ENCODE data around the gene TOR4A. TPM values are rescaled to one million over a fixed set of nuclear protein-coding genes. Genes with fewer than 3 reads are reported as not detected.
A peak's percentile ranks its signal among the peaks of the same experiment; 100 is the strongest.

TOR4A gene
- under 0.01 TPM in 2 replicates for total RNA-seq (2014; rRNA removed; shearing (Covaris generic))

DNA sequence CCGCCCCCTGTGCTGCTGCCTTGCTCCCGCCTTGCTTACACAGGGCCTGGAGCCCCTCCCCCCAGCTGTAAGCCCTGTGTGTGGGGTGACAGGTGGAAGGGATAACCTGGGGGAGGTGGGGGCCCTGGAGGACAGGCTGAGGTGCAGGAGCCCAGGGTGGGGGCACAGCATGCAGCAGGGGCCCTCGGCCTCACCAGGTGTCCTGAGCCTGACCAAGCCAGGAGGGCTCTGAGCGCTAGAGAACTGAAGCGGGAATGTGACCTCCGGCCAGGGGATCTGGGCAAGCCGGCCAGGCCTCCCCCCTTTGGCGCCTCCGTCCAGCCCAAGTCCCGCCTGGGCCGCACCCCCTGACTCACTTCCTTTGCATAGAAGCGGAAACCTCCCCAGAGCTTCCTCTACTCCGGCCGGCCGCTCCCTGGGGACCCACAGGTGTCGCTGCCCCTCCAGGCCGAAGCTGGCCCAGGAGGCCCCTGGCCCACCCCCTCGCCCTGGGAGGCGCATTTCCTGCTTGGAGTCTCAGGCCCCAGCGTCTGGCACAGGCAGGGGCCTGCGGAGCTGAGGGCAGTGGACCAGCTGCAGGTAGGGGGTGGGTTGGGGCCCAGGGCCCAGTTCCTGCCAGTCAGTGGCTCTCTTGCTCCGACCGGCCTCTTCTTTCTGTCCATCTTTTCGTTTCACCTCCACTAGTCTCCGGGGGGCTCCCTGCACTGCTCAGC is at the start of gene TOR4A:
Gene TOR4A, plus strand, starts transcription at position 398 of the 713 bp plus-strand sequence. CDS start 964 bp downstream, outside the sequence.
- no peak for DNase-seq (ENCODE audit: low read depth)

DNA sequence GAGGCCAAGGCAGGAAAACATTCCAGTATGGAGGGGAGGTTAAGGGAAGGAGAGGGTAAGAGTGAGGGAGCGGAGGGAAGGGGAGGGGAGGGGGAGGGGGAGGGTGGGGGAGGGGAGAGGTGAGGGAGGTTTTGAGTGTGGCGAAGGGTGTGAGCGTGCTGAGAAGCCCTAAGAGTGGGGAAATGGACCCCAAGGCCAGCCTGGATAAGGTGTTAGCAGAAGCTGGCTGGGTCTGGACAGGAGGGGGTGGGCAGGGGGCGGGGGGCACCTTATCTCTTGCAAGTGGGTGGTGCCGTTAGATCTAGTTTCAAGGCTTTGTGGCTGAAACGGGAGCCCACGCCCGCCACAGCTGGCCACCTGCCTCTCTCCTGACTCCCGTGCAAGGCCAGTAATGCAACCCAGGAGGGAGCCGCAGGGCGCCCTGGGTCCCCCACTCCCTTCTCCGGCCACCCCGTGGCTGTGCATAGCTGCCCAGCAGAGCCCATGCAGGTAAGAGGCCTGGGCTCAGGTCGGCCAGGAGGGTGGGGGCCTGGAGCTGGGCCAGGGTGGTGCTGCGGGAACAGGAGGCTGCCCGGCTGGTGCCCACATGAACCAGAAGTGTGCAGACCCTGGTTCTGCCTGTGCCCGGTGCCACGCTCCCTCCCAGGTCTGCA is 49.5 kb upstream of the TOR4A start:
- no peak for DNase-seq (ENCODE audit: low read depth)

DNA sequence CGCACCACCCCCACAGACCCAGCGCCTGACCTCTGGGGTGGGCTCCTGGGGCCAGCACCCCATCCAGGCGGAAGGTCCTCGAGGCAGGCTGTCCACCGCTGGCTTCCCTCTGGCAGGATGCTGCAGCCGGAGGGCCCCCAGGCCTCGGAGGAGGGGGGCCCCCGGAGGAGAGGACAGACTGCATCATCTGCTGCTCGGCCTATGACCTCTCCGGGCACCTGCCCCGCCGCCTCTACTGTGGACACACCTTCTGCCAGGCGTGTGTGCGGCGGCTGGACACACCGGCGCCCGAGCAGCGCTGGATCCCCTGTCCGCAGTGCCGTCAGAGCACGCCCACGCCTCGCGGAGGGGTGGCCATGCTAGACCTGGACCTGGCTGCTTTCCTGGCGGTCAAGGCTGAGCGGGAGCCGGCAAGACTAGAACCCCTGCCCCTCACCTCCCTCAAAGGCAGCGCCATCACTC is 49.0 kb upstream of the TOR4A start:
- no peak for DNase-seq (ENCODE audit: low read depth)

DNA sequence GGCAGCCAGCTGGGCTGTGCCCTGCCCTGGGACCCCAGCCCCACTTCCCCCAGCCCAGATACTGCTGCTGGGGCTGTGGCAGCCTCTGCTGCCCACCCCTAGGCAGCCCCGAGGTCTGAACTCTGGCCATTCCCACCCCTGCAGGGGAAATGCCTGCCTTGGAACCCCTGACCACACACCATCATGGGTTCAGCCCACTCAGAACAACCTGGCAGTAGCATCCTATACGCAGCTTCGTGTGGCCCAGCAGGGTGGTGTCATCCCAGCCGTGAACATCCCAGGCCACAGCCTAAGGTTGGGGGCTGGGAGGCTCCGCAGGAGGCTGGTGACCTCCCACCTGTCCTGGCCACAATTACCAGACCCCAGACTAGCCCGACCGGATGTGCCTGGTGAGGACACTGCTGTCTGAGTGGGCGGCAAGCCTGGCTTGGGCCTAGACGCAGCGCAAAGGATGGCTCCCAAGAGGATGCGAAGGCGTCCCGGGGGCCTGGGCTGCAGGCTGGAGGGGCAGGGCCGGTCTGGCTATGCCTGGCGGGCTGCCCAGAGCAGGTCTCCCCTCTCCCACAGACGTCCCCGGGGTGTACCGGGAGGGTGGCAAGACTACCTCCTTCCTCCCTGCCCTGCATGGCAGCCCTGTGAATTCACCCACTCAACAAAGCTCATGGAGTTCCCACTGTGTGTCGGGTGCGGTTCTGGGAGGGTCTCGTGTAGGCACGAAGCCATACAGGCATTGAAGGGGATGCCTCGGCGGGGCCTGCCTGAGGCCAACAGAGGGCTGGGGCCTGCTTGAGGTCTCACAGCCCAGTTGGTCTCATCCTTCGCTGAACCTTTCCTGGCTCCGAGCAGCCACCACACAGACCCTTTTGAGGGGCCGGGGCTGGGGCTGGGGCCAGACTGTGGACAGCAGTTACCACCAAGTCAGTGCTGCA is 48.3 kb upstream of the TOR4A start:
- DNase-seq (ENCODE audit: low read depth), result no peak

DNA sequence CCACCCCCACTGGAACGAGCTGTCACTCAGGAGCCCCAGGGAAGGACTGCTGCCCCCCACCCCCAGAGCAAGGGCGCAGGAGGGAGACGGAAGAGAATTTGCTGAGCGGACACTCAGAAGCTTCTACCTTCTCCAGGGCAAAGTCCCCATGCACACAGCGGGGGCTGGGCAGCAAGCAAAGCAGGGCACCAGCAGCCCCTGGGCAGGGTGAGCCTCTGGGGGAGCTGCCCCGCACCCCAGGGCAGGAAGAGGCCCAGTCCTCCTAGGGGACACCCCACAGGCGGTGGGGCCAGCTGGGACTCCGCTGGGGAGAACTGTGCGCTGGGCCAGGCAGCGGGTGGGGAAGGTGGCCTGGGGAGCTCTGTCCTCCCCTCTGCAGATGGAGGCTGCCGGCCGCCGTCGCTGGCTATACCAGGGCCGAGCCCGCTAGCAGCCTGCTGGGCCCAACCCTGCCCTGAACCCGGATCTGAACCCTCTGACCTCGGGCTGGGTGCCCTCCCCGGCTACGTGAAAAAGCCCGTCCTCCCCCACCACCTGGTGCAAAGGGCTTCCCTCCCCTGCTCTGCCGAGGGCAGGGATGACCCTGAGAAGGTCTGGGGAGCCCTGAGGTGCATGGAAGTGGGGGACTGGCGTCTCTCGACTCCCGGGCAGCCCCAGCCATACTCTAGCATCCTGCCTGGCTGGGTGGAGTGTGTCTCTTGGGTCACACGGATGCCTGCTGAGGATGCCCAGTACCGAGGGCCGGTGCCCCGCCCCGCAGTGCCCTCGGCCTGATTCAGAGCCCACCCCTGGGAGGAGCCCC is 47.4 kb upstream of the TOR4A start:
- DNase-seq (ENCODE audit: low read depth), result no peak

DNA sequence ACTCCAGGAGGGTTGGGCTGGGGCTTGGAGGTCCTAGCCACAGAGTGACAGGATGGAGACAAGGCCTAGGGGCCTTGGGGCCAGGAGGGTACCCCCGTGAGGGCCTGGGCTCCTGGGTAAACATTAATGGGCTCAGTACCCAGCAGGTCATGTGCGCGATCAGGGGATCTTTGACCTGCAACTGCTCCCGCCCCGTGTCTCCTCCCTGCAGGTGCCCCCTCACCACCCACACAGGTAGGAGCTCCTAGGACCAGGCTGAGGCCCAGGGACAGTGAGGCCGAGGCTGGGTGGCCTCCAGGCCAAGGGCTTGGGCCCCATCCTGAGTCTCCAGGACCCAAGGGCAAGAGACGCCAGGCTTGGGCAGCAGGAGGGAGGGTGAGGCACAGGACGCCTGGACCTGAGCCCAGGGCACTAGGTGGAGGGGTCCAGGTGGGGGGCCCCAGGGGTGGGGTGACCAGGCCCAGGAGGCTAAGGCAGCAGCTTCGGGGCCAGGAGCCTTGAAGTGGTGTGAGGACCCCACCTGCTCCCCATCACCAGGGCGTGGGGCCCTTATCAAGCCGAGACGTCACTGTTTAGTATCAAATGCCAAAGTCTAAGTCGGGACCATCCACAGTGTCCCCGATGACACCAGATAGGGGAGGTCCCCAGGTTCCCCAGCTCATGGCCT is 46.7 kb upstream of the TOR4A start, which contains the start of gene SLC34A3:
Gene SLC34A3, plus strand, starts transcription at position 197 of the 667 bp plus-strand sequence. CDS start 802 bp downstream, outside the sequence.
- DNase-seq (ENCODE audit: low read depth), result no peak

DNA sequence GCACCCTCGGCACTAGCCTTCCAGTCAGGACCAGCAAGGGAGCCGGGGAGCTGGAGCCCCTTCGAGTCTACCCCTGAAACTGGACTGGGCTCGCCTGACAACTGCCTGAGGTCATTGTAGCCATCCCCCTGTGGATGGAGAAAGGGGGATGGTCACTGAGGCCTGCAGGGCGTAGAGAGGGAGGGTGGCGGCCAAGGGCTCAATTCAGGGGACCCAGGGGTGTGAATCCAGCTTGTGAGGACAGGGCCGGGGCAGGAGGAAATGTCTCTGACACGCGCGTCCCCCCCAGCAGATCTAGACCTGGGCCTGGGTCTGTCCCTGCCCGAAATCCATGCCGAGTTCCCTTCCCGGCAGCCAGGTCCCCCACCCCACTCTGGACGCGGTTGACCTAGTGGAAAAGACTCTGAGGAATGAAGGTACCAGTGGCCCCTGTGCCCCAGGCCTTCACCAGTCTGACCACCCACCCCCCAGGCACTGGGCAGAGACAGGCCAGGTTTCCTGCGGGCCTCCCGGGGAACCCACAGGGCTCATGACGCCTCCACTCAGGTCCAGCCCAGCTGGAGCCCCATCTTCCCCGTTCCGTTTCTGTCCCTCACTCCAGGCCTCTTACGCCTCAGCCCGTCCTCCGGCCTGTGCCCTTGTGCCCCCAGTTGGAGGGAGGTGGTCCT is 46.0 kb upstream of the TOR4A start:
- no peak for DNase-seq (ENCODE audit: low read depth)

DNA sequence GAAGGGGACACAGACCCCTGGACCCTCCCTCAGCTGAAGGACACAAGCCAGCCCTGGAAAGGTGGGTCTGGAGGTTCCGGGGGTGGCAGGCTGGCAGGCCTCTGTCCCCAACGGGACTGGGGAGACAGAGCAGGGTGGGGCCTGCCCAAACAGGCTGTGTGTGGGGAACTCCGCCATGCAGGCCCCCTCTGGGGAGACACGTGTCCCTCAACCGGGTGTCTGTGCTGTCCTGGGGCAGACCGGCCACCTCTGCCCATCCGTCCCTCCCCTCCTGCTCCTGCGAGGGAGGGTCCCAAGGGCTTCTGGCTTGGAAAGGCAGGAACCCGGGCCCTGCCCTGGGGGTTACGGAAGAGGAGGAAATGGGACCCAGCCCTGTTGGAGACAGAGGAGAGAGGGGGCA is 45.4 kb upstream of the TOR4A start:
- no peak for DNase-seq (ENCODE audit: low read depth)

DNA sequence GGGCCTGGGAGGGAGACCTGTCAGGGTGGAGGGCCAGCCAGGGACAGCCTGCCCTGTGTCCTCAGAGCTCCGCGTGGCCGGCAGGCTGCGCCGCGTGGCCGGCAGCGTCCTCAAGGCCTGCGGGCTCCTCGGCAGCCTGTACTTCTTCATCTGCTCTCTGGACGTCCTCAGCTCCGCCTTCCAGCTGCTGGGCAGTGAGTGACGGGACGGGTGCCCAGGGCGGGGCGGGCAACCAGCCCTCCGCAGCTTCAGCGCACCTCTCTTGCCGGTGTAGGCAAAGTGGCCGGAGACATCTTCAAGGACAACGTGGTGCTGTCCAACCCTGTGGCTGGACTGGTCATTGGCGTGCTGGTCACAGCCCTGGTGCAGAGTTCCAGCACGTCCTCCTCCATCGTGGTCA is 45.0 kb upstream of the TOR4A start:
- no peak for DNase-seq (ENCODE audit: low read depth)

DNA sequence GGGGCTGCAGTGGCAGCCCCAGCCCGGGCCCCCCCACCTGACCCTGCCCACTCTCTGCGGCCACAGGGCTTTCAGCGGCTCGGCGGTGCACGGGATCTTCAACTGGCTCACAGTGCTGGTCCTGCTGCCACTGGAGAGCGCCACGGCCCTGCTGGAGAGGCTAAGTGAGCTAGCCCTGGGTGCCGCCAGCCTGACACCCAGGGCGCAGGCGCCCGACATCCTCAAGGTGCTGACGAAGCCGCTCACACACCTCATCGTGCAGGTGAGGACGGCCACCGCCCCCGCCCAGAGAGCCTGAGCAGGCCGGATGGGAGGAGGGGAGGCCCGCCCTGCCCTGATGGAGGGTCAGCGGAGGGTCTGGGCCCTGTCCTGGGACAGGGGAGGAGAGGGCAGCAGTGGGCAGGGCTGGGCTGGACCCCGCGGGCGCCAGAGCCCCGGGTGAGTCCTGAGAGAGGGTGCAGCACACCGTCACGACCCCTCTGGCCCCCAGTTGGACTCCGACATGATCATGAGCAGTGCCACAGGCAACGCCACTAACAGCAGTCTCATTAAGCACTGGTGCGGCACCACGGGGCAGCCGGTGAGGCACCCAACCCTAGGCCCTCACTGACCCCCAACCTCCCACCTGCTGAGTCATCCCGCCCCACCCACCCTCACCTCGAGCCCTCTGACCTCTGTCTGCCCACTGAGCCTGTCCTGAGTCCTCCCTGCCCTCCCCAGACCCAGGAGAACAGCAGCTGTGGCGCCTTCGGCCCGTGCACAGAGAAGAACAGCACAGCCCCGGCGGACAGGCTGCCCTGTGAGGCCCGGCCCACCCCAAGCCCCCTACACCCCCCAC is 44.2 kb upstream of the TOR4A start:
- DNase-seq (ENCODE audit: low read depth), result no peak

DNA sequence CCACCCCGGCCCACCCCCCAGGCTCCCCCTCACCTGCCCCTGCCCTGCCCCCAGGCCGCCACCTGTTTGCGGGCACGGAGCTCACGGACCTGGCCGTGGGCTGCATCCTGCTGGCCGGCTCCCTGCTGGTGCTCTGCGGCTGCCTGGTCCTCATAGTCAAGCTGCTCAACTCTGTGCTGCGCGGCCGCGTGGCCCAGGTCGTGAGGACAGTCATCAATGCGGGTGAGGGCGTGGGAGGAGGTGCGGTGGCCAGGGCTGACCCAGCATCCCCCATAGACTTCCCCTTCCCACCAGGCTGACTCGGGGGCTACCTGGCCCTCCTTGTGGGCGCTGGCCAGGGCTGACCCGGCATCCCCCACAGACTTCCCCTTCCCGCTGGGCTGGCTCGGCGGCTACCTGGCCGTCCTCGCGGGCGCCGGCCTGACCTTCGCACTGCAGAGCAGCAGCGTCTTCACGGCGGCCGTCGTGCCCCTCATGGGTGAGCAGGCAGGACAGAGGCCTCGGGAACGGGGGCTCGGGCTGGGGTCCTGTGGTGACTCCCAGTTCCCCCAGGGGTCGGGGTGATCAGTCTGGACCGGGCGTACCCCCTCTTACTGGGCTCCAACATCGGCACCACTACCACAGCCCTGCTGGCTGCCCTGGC is 43.4 kb upstream of the TOR4A start:
- no peak for DNase-seq (ENCODE audit: low read depth)

DNA sequence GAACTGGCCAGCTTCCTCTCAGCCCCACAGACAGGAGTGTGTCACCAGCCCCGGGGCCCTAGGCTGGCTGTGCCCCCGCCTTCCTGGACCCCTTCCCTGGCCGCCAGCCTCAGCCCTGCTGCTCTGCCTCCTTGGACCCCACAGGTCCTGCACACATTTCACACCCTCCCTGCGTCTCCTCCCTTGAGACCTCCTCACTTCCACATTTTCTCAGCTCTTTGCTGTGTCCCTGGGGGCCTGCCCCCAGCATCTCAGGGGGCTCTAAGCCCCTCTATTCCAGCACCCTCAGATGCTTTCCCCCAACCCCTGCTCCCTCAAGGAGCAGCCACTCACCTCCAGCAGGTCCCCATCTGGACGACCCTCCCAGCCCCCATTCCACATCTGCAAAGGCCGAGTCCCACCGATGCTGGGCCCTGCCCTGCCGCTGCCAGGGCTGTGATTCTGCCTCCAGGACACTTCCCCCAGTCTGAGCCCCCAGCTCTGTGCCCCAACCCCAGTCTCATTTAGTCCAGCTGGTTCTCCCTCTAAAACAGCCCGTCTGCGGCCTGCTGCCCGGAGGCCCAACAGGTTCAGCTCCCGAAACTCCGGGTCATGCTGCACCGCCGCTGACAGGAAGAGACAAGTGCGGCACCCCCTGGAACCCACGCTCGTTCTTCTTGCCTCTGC is 42.6 kb upstream of the TOR4A start:
- DNase-seq (ENCODE audit: low read depth), result no peak

DNA sequence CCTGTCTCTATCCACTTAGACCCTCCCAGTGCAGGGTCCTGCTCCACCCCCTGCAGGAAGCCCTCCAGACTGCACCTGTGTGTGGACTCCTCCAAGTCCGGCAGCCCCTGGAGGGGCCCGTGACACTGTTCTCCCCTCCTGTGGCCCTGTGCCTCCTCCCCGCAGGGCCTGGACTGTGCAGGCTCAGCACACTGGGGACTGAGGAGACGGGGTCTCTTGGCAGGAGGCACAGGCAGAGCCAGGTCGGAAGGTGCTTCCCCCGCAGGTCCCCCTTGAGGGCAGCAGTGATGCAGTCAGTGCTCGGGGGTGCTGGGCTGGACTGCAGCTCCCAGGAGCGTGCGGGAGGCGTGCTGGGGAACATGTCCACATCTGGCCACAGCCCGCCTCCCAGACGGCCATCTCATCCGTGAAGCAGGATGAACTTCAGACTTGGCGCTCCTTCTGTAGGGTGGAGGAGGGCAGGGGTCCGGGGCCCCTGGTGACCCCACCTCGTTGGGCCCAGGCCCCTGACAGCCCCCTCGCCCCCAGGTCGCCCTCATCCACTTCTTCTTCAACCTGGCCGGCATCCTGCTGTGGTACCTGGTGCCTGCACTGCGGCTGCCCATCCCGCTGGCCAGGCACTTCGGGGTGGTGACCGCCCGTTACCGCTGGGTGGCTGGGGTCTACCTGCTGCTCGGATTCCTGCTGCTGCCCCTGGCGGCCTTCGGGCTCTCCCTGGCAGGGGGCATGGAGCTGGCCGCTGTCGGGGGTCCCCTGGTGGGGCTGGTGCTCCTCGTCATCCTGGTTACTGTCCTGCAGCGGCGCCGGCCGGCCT is 41.9 kb upstream of the TOR4A start:
- DNase-seq (ENCODE audit: low read depth), result no peak

DNA sequence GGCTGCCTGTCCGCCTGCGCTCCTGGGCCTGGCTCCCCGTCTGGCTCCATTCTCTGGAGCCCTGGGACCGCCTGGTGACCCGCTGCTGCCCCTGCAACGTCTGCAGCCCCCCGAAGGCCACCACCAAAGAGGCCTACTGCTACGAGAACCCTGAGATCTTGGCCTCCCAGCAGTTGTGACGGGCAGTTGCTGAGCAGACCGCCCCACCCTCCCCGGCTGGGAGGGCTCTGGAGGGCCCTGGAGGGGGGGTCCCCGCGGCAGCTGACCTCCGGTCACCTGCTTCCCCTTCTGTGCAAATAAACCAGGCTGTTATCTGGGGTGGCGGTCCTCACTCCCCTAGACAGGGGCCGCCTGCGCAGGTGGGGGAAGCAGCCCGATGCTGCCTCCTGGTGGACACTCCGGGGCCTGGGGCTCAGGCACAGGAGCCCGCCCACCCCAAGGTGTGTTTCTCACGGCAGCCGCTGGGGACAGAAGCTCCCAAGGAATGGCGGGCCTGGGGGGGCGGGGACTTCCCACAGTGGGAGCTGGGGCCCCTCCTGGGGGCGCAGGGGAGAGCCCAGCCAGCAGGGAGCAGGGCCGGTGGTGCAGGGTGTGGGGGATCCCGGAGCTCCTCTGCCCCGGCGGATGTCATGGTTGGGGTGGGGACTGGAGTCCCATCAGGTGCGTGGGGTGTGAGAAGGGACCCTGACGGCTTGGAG is 41.1 kb upstream of the TOR4A start:
- DNase-seq (ENCODE audit: low read depth), result peak; percentile 58

DNA sequence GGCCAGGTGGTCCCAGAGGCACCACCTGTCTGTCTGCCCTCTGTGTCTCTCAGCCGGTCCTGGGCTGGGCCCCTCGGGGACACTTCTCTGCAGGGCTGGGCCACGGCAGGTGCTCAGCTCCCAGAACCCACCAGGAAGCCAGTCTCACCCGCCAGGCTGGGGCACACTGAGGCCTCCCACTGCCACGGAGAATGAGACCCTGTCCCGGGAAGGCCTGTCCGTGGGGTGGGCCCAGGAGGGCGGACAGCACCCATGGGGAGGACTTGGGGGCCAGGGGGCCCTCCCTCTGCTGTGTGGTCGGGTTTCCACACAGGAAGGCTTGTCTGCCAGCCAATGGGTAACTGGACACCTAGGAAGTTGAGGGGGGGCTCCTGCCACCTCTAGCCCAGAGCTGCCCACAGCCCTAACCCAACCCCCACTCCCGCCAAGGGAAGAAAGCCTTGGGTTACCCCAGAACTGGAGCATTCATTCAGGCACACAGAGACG is 40.5 kb upstream of the TOR4A start:
- no peak for DNase-seq (ENCODE audit: low read depth)
